T-helper 1 cell treated with Interleukin-12 subunit alpha and Interleukin-12 subunit beta and Interleukin-4 antibody, amounts not matched to agents 30 ng/mL and 1 ng/mL, for 36 hours (primary cell): ENCODE results near the gene CTCFL. TPM values are rescaled to one million over a fixed set of nuclear protein-coding genes. Genes with fewer than 3 reads are reported as not detected.
"Not testable (repeated sequence)": the region's sequence is repeated elsewhere in the genome, so short reads cannot be mapped to it uniquely, and the experiment has no call there.

Experiments
- intact Hi-C: fragments of 100-400 bp; cut with micrococcal nuclease; formaldehyde crosslinking; loops from one replicate; pipeline ENCODE4 v1.15.1; 2024
- total RNA-seq: library from RNA; stranded (reverse); gene quantifications from 2 replicates; pipeline ENCODE4 v1.2.3, GENCODE V29; 2022

Gene CTCFL
- total RNA-seq, 1 donor from 2014 or later = not detected

GRCh38 chr20:57536771-57537724, 12.1 kb upstream of the CTCFL start:
- intact Hi-C loops = no loop called here

DNA sequence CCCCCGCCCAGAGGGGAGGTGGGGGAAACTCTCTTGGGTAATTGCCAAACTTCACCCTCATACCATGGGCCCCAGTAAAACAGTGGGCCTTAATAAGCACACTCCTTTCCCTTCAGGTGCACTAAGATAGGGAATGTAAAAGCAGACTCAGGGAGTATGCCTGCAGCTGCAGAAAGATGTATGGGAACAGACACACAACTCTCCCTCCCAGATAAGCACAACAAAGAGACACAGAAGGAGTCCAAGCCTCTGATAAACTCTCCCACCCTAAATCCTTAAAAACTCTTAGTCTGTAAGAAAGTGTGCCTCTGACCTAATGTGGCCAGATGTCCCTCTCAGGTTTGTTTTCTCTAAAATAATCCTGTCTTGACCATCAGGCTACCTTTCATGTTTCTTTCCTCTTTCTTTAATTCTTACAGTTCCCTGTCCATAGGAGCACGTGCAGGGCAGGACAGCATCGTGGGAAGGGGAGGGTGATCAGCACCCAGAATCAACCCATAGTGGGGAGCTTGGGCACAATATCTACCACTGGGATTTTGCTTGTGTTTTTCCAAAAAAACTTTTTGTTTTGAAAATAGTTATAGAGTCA, 11.3 kb upstream of the CTCFL start:
- intact Hi-C loops = no loop called here

- intact Hi-C loops = no loop called here
Observed at GRCh38 chr20:57535297-57535696, 10.4 kb upstream of the CTCFL start.

DNA sequence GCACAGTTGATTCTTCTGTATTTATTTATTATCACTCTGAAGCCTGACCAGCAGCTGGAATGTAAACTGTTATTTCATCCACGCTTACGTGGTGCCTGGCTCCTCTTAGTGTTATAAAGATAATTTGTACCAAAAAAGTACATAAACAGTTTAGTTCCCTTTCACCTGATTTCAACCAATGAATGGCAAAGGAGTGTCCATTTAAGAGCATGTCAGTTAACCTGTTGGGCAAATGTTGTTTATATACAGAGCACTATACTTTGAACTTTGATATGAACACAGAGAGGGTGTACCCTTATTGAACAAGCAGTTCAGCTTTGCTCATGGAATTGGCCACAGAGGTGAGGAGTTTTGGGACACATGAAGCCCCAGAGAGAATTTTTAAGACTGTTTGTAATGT, 7.2 kb upstream of the CTCFL start:
- intact Hi-C loops = no loop called here

- intact Hi-C loops = no loop called here
Observed at GRCh38 chr20:57530327-57530981, 5.5 kb upstream of the CTCFL start.

- intact Hi-C loops = no loop called here
Observed at GRCh38 chr20:57529810-57530209, 4.9 kb upstream of the CTCFL start.

GRCh38 chr20:57529160-57529585, 4.2 kb upstream of the CTCFL start:
- intact Hi-C loops = no loop called here

- intact Hi-C loops = no loop called here
Observed at GRCh38 chr20:57528148-57528547, 3.2 kb upstream of the CTCFL start.

DNA sequence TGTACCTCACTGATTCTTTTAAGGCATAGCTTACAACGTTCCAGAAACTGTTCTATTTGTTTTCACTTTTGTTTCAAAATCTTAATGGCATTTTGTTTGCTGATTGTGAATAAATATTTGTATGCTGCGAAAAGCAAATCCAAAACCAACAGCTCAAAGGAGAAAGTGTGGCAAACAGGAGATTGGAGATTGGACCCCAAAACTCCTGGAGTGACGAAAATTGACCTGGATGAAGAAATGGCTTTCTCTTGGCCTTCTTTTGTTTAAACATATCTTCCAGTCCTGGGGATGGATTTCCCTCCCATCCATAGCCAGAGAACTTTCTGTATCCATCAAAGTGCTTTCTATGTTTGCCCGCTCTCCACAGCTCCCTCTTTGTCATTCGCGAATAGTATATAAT, 2.8 kb upstream of the CTCFL start:
- intact Hi-C loops = no loop called here

DNA sequence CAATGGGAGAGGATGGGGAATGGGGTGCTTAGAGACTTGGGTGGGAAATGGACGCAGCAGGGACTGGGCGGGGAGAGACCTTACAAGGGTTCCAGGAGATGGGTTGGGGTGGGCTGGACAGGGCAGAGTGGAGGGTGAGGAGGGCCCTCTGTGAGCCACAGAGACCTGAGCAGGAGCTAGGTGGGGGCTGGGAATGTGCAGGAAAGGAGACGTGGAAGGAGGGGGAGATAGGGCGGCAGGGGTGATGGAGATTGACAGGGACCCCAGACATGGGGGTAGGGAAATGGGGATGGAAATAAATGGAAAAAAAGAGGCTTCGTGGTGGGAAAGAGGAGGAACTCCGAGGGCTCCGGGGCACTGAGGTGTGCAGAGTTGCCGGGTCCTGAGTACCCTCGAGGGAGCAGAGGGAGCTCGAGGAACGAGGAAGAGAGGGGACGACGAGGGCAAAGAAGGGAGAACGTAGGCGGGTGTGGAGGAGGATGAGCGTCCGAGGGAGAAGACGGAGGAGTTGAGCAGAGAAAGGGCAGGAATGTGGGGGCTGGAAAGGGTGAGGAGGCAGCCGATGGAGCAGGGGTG, 2.0 kb upstream of the CTCFL start:
- intact Hi-C loops = no loop called here

DNA sequence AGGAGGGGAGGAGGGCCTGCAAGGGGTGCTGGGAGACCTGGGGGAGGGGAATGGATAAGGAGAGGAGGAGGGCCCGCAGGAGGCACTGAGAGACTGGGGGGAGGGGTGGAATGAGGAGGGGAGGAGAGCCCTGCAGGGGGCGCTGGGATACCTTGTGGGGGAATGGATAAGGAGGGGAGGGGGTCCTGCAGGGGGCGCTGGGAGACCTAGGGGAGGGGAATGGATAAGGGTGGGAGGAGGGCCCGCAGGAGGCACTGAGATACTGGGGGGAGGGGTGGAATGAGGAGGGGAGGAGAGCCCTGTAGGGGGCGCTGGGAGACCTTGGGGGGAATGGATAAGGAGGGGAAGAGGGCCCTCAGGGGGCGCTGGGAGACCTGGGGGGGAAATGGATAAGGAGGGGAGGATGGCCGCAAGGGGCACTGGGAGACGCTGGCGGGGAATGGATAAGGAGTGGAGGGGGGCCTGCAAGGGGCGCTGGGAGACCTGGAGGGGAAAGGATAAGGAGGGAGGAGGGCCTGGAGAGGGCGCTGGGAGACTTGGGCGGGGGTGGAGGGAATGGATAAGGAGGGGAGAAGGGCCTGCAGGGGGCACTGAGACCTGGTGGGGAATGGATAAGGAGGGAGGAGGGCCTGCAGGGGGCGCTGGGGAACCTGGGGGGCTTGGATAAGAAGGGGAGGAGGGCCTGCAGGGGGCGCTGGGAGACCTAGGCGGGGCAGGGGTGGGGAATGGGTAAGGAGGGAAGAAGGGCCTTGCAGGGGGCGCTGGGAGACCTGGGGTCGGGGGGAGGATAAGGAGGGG, 1.3 kb upstream of the CTCFL start:
- intact Hi-C loops = no loop called here

DNA sequence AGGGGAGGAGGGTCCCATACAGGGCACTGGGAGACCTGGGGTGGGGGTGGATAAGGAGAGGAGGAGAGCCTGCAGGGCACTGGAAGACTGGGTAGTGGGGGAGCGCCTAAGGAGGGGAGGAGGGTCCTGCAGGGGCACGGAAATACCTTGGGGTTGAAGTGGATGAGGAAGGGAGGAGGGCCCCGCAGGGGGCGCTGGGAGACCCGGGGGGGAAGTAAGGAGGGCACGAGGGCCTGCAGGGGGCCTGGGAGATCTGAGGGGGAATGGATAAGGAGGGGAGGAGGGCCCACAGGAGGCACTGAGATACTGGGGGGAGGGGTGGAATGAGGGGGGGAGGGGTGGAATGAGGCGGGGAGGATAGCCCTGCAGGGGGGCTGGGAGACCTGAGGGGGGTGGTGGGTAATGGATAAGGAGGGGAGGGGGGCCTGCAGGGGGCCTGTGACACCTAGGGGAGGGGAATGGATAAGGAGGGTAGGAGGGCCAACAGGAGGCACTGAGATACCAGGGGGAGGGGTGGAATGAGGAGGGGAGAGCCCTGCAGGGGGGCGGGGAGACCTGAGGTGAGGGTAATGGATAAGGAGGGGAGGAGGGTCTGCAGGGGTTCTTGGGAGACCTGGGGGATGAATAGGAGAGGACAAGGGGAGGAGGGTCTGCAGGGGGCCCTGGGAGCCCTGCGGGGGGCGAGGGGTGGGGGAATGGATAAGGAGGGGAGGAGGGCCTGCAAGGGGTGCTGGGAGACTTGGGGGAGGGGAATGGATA, 567 bp upstream of the CTCFL start:
- intact Hi-C loops = no loop called here

DNA sequence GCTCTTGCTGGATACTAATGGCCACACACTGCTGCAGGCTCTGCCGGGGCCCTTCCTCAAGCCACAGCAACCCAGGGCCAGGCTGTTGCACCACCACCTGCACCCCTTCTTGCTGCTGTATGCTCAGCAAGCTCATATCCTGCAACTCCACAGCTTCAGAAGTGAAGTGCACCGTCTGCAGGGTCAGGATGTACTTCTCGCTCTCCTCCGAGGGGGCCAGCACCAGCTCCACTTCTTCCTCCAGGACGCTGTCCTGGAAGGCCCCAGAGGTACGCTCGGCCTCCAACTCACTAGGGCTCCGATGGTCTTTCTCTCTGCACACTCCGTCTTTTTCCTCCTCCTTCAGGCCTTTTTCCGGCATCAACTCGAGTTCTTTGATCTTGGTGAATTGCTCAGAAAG, 1.2 kb downstream of the CTCFL start:
- intact Hi-C loops = no loop called here

DNA sequence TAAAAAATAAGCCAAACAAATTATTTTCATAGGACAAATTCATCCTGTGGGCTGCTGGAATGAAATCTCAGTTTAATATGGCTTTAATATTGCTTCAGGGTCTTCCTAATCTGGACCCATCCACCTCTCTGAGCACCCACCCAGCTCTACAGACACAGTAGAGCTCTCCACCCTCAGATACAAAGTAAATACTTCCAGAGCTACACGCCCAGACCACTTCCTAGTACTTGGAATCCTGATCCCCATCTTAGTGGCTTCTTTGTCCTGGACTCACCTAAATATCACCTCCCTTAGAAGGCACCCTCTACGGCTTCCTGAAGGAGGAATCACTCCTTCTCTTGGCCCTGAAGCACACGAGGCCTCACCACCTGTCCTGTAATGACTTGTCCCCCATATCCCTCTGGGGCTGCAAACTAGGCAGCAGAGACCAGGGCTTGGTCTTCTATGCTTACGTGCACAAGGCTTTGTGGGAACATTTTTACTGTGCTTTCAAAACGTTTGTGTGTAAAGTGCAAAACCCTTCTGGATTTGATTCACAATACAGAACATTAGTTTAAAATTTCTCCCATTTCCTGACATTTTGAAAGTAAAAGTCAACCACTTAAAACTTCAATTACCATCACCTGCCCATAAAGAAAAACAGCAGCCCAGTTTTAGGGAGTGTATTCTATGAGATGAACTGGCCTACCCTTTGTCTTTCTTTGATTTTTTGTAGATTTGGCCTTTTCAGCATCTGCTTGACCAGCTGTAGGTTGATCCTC, 2.4 kb downstream of the CTCFL start:
- intact Hi-C loops = no loop called here

DNA sequence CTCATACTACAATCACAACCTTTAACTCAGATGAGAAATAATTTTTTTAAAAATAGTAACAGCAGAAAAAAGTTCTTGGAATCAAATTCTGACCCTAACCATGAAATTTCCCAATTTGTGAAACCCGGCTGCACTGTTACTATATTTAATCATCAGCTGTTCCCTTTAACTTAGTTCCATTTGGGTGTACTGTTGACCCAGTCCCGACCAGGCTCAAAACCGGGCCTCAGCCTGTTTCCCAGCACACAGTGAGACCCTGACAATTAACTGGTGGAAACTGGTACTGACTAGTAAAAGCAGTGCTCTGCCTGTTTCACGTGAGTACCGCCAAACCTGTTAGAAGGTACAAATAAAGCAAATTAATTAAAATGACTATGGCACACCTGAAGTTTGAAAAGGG, 7.0 kb downstream of the CTCFL start:
- intact Hi-C loops = no loop called here

DNA sequence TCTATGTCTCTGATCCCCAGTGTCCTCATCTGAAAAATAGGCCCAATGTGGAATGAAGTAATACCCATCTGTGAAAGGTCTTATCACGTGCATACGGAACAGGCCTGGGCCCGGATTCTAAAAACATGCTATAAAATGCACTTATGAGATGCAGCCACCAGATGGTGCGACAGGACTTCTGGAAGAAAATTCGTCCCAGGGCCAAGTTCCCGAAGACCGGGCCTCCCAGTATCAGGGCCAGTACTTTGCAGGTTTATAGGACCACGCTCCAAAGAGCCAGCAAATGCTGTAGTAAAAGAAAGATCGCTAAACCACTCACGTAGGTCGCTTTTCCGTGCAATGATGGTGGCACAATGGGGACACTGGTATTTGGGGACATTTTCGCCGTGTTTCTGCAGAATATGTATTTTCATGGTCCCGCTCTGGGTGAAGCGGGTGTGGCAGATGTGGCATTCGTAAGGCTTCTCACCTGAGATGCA, 10.6 kb downstream of the CTCFL start:
- intact Hi-C loops = loop anchor here (1.0 kb wide), 3 partner anchors 80 to 695 kb away; no protein-coding TSS in a partner anchor

- intact Hi-C loops = no loop called here
Observed at GRCh38 chr20:57513199-57513598, 11.7 kb downstream of the CTCFL start.

GRCh38 chr20:57512432-57512831, 12.5 kb downstream of the CTCFL start:
- intact Hi-C loops = no loop called here

DNA sequence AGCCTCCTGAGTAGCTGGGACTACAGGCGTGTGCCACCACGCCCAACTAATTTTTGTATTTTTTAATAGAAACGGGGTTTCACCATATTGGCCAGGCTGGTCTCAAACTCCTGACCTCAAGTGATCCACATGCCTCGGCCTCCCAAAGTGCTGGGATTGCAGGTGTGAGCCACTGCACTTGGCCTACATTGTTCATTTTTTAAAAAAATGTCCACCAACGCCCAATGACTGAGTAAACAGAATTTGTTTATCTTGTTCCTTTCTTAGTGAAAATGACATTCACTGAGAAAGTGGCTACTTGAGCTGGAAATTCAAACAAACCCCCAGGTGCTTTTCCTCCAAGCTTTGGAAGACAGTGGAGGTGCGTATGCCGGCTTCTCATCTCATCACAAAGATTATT, 13.2 kb downstream of the CTCFL start:
- intact Hi-C loops = not testable (repeated sequence)
